ENCODE measurements around the gene NR1H3. TPM values are rescaled to one million over a fixed set of nuclear protein-coding genes. Genes with fewer than 3 reads are reported as not detected.

Gene NR1H3
- total RNA-seq, 2 donors from 2014 or later, result 11.6 to 20.4 TPM

DNA sequence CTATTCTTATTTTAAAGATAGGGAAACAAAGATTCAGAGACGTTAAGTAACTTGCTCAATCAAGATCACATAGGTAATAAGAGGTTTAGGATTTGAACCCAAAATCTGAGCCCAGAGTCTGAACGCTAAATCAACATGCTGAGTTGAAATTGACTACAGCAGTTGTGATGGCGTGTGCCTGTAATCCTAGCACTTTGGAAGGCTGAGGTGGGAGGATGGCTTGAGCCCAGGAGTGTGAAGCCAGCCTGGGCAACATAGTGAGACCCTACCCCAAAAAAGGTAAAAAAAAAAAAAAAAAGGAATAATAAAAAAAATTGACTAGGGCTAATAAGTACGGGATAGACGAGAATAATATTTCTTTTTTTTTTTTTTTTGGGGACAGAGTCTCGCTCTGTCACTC lies 1.4 kb upstream of the NR1H3 start:
- H3K27ac ChIP-seq, result no peak overlapping the region
- H3K4me1 ChIP-seq (ENCODE audit: control insufficient read depth in 1 of 2, low read depth in 2 of 2), result peaks cover 25 to 45% of the 10 kb centered on the region in 2 donors

DNA sequence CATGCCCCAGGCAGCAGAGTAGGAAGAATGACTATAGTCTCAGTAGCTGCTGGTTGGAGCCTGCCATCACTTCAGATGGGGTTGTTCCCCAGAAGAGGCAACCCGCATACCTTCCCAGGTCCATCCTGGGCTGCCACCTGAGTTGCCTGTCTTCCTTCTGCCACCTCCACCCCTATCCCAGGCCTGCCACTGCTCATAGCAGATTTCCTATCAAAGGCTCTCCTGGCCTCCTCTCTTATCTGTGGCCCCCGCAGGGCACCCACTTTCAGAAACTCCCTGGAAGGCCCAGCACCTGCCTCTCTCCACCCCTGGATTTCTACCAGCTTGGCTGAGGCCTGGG lies 649 bp upstream of the NR1H3 start:
- no peaks in the 10 kb centered on the region for H3K9me3 ChIP-seq
- H3K27me3 ChIP-seq (replicated peaks; ENCODE audit: insufficient read depth), result no peaks in the 10 kb centered on the region
- H3K36me3 ChIP-seq, result no peaks in the 10 kb centered on the region
- TF ChIP-seq, protein P1, sequence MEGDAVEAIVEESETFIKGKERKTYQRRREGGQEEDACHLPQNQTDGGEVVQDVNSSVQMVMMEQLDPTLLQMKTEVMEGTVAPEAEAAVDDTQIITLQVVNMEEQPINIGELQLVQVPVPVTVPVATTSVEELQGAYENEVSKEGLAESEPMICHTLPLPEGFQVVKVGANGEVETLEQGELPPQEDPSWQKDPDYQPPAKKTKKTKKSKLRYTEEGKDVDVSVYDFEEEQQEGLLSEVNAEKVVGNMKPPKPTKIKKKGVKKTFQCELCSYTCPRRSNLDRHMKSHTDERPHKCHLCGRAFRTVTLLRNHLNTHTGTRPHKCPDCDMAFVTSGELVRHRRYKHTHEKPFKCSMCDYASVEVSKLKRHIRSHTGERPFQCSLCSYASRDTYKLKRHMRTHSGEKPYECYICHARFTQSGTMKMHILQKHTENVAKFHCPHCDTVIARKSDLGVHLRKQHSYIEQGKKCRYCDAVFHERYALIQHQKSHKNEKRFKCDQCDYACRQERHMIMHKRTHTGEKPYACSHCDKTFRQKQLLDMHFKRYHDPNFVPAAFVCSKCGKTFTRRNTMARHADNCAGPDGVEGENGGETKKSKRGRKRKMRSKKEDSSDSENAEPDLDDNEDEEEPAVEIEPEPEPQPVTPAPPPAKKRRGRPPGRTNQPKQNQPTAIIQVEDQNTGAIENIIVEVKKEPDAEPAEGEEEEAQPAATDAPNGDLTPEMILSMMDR (IDR thresholded peaks at IDR 0.05), result no peak
- no peak for ATAC-seq (ENCODE audit: insufficient number of reproducible peaks, low FRiP score, low read depth)
- DNase-seq (ENCODE audit: low spot score), result no peak
- peak overlapping the region; percentile 56 to 72 for H3K27ac ChIP-seq
- H3K4me3 ChIP-seq, result peak overlapping the region; percentile 58
- H3K4me1 ChIP-seq (ENCODE audit: control insufficient read depth in 1 of 2, low read depth in 2 of 2), result peaks cover 25 to 45% of the 10 kb centered on the region in 2 donors

More for the DNA sequence above, 1.4 kb upstream of the NR1H3 start:
- DNase-seq (ENCODE audit: low spot score) (no peak), ATAC-seq (ENCODE audit: insufficient number of reproducible peaks, low FRiP score, low read depth) (no peak)
- H3K4me3 ChIP-seq, result no peak overlapping the region
- H3K27me3 ChIP-seq (replicated peaks; ENCODE audit: insufficient read depth), result no peaks in the 10 kb centered on the region
- TF ChIP-seq, protein P1 (IDR thresholded peaks at IDR 0.05), result no peak
- no peaks in the 10 kb centered on the region for H3K36me3 ChIP-seq
- H3K9me3 ChIP-seq, result no peaks in the 10 kb centered on the region

DNA sequence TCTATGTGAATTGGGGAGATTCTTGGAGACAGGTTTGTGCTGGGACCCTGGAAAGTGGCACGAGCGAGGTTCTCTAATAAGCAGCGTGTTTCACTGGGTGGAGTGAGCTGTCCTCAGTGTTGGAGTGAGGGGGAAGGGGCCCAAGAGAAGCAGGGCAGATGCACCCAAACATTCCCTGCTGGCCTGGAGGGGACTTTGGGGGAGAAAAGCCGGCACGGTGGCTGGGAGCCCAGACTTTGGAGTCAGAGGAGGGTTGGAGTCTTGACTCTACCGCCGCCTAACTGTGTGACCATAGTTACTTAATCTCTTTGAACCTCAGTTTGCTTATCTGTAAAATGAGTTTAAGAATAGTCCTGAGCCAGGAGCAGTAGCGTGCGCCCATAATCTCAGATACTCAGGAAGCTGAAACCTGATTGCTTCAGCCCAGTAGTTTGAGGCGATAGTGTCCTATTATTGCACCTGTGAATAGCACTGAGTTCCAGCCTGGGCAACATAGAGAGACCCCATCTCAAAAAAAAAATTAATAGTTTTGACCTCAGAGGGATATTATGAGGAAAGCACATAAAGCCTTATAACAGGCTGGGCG lies 614 bp downstream of the NR1H3 start:
- TF ChIP-seq, protein P1 (IDR thresholded peaks at IDR 0.05), result no peak
- ATAC-seq (ENCODE audit: insufficient number of reproducible peaks, low FRiP score, low read depth), result no peak
- peaks cover 25 to 45% of the 10 kb centered on the region in 2 donors for H3K4me1 ChIP-seq (ENCODE audit: control insufficient read depth in 1 of 2, low read depth in 2 of 2)

DNA sequence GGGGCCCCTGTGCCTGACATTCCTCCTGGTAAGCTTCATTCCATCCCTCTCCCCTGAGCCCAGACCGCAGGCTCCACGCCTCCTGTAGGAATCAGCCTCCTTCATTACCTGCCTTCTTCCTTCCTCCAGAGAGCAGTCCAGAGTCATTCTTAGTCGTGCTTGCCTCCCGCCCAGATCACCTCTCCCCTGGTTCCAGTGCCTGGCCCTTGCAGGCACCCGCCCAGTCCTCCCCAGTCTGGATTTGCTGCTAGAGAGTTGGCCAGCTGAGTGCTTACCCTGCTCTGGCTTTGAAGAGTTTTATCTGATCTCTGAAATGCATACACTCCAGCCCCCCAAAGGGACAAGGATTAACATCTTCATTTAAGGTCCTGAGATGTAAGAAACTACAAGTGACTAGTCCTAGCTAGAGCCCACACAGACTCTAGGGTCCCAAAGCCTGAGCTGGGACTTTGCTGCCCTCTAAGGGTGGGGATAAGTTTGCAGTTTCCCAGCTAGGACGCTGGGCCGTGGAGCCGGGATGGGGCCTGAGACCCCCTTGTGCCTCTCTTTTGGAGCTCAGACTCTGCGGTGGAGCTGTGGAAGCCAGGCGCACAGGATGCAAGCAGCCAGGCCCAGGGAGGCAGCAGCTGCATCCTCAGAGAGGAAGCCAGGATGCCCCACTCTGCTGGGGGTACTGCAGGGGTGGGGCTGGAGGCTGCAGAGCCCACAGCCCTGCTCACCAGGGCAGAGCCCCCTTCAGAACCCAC lies 1.6 kb downstream of the NR1H3 start:
- no peak for ATAC-seq (ENCODE audit: insufficient number of reproducible peaks, low FRiP score, low read depth)
- H3K9me3 ChIP-seq, result no peaks in the 10 kb centered on the region
- H3K4me3 ChIP-seq, result no peak overlapping the region
- no peak overlapping the region for H3K27ac ChIP-seq
- H3K4me1 ChIP-seq (ENCODE audit: control insufficient read depth in 1 of 2, low read depth in 2 of 2), result peaks cover 19 to 39% of the 10 kb centered on the region in 2 donors
- TF ChIP-seq, protein P1 (IDR thresholded peaks at IDR 0.05), result peak; percentile 9
- H3K27me3 ChIP-seq (replicated peaks; ENCODE audit: insufficient read depth), result no peaks in the 10 kb centered on the region
- DNase-seq (ENCODE audit: low spot score), result no peak
- no peaks in the 10 kb centered on the region for H3K36me3 ChIP-seq

More for the DNA sequence above, 614 bp downstream of the NR1H3 start:
- H3K27ac ChIP-seq, result peak overlapping the region; percentile 46 to 56
- peak overlapping the region; percentile 58 for H3K4me3 ChIP-seq
- no peak for DNase-seq (ENCODE audit: low spot score)
- no peaks in the 10 kb centered on the region for H3K36me3 ChIP-seq
- no peaks in the 10 kb centered on the region for H3K27me3 ChIP-seq (replicated peaks; ENCODE audit: insufficient read depth)
- no peaks in the 10 kb centered on the region for H3K9me3 ChIP-seq

DNA sequence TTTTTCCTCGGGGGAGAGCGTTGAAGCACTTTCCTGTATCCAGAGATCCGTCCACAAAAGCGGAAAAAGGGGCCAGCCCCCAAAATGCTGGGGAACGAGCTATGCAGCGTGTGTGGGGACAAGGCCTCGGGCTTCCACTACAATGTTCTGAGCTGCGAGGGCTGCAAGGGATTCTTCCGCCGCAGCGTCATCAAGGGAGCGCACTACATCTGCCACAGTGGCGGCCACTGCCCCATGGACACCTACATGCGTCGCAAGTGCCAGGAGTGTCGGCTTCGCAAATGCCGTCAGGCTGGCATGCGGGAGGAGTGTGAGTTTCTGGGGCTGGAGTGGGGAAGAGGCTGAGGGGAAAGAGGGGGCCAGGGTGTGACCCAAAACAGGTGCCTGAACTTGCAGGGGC lies 2.6 kb downstream of the NR1H3 start:
- no peak overlapping the region for H3K27ac ChIP-seq
- H3K4me3 ChIP-seq, result no peak overlapping the region
- H3K27me3 ChIP-seq (replicated peaks; ENCODE audit: insufficient read depth), result no peaks in the 10 kb centered on the region
- no peak for DNase-seq (ENCODE audit: low spot score)
- H3K36me3 ChIP-seq, result no peaks in the 10 kb centered on the region
- H3K4me1 ChIP-seq (ENCODE audit: control insufficient read depth in 1 of 2, low read depth in 2 of 2), result peaks cover 11 to 38% of the 10 kb centered on the region in 2 donors
- TF ChIP-seq, protein P1 (IDR thresholded peaks at IDR 0.05), result no peak
- no peak for ATAC-seq (ENCODE audit: insufficient number of reproducible peaks, low FRiP score, low read depth)
- H3K9me3 ChIP-seq, result no peaks in the 10 kb centered on the region

Data from thoracic aorta (tissue), 2 donors.